Ascending aorta (tissue), 2 donors: ENCODE results near the gene SLC26A4. TPM values are rescaled to one million over a fixed set of nuclear protein-coding genes. Genes with fewer than 3 reads are reported as not detected.

Experiments used
- DNase-seq, 2 donors: peaks; one replicate each; pipeline ENCODE4 v3.0.0-alpha.2; 2019; ENCODE audit warnings: low spot score in 2 of 2
- H3K27ac ChIP-seq, 2 donors: fragments of 200-600 bp; sonication (generic); one replicate each; pipeline ENCODE4 v1.5.1; 2016 to 2017; ENCODE audit warnings: mild to moderate bottlenecking in 1 of 2
- H3K27me3 ChIP-seq: fragments of 200-600 bp; sonication (generic); one replicate; pipeline ENCODE4 v1.5.1; 2017
- H3K36me3 ChIP-seq, 2 donors: fragments of 200-600 bp; sonication (generic); one replicate each; pipeline ENCODE4 v1.5.1; 2016
- H3K4me1 ChIP-seq, 2 donors: fragments of 200-600 bp; sonication (generic); one replicate each; pipeline ENCODE4 v1.5.1; 2016 to 2017; ENCODE audit warnings: mild to moderate bottlenecking in 1 of 2
- H3K4me3 ChIP-seq, 2 donors: fragments of 200-600 bp; sonication (generic); one replicate each; pipeline ENCODE4 v1.5.1; 2016 to 2017; ENCODE audit warnings: mild to moderate bottlenecking in 1 of 2
- H3K9me3 ChIP-seq, 2 donors: fragments of 200-600 bp; sonication (generic); one replicate each; pipeline ENCODE4 v1.5.1; 2016
- CTCF ChIP-seq, 3 experiments: fragments of 200-600 bp in 2 of 3; fragments of 450-650 bp in 1 of 3; sonication (generic) in 2 of 3; IDR thresholded peaks; one replicate each; pipeline ENCODE4 v1.5.1; 2016 to 2019; ENCODE audit warnings: antibody characterized with exemption in 3 of 3, mild to moderate bottlenecking in 1 of 3, moderate library complexity in 1 of 3
- intact Hi-C: fragments of 100-400 bp; cut with DNase I; formaldehyde crosslinking; loops from one replicate; pipeline ENCODE4 v1.15.1; 2023
- total RNA-seq: library from RNA; depleted of rRNA; stranded (reverse); fragments of >200 nt; gene quantifications from one replicate; pipeline ENCODE4 v1.1.0, GENCODE V29; 2016

The SLC26A4 gene
- total RNA-seq, 1 donor from 2014 or later = 4.7 TPM

- H3K9me3 ChIP-seq = no peaks in the 10 kb centered on the region
- intact Hi-C loops = no loop called here
- no peak overlapping the region for H3K4me3 ChIP-seq
- no peak overlapping the region for H3K27ac ChIP-seq
- DNase-seq = no peak
- H3K36me3 ChIP-seq = peaks cover 0 to 21% of the 10 kb centered on the region in 2 donors
- no peaks in the 10 kb centered on the region for H3K4me1 ChIP-seq
- no peak for TF ChIP-seq CTCF (IDR thresholded peaks at IDR 0.05)
- no peaks in the 10 kb centered on the region for H3K27me3 ChIP-seq
Measured at GRCh38 chr7:107622429-107622828, 38.2 kb upstream of the SLC26A4 start.

DNA sequence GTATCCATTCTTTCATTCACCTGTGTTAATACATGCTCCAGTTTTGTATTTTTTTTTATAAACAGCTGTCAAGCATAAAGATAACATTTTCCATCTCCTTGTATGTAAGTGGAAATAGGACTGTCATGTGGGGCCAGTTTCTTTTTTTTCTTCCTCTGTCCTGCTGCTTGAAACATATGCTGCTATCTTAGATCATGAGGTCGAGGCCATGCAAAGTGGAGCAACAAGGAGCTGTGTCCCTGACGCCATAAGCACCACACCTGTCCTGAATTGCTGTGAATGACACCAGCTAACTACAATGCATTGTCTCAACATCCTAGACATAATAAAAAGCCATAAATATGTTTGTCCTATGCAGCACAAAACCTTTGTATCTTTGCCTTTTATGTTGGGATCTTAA is 37.7 kb upstream of the SLC26A4 start:
- no peak overlapping the region for H3K4me3 ChIP-seq

GRCh38 chr7:107627002-107627401 is 33.6 kb upstream of the SLC26A4 start:
- intact Hi-C loops = no loop called here
- TF ChIP-seq CTCF (IDR thresholded peaks at IDR 0.05) = no peak
- Histone ChIP-seq H3K9me3 (no peaks in the 10 kb centered on the region), H3K36me3 (peaks cover 0 to 9% of the 10 kb centered on the region in 2 donors), H3K4me3 (no peak overlapping the region), H3K27me3 (no peaks in the 10 kb centered on the region), H3K27ac (no peak overlapping the region), H3K4me1 (no peaks in the 10 kb centered on the region)
- no peak for DNase-seq

More for the DNA sequence above, 37.7 kb upstream of the SLC26A4 start:
- Histone ChIP-seq H3K27ac (no peak overlapping the region), H3K36me3 (peaks cover 0 to 21% of the 10 kb centered on the region in 2 donors), H3K4me1 (no peaks in the 10 kb centered on the region), H3K27me3 (no peaks in the 10 kb centered on the region), H3K9me3 (no peaks in the 10 kb centered on the region)
- intact Hi-C loops = no loop called here
- no peak for TF ChIP-seq CTCF (IDR thresholded peaks at IDR 0.05)
- DNase-seq = no peak

DNA sequence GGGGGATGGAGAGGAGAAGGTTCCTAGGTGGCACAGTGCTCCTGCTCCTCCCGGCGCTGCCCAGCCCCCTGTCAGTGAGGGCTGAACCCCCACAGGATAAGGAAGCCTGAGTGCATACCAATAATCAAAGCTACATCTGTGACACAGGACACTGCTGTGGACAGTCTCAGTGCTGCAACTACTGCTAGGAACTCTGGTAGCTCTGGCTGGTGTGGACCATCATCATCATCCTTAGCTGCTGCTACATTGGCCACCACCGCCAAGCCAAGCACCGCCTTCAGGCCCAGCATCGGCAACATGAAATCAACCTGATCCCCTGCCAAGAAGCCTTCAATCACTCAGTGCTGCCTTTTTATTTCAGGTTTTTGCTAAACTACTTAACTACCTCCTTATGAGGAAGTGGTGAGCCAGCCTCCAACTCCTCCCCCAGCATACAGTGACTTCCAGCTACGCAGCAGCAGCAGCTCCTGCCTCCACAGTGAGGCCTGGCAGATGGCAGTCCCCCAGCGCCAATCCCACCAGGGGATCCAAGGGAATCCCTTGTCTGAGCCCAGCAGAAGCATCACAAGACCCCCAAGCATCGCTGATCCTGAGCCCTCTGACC is 32.1 kb upstream of the SLC26A4 start:
- DNase-seq = no peak
- Histone ChIP-seq H3K9me3 (no peaks in the 10 kb centered on the region), H3K4me3 (no peak overlapping the region), H3K4me1 (no peaks in the 10 kb centered on the region), H3K27ac (no peak overlapping the region), H3K27me3 (no peaks in the 10 kb centered on the region), H3K36me3 (peaks cover 0 to 9% of the 10 kb centered on the region in 2 donors)
- no peak for TF ChIP-seq CTCF (IDR thresholded peaks at IDR 0.05)
- intact Hi-C loops = no loop called here

DNA sequence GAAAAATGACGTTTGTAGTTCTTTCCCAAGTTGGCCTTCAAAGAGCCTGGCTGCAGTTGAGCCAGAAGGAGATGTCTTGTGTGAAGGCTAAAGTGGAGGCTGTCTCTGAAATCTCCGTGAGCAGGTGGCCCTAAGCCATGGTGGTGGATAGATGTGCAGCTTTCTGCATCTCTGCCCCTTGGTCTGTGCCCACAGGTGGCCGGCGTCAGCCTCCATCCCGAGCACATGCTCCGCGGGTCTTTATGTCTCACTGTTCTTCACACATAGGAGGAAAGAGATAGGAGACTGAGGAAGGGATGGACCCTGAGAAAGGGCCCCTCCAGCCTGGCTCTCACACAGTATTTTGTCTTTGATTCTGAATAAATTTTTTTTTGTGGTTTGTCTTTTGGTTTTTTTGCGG is 30.3 kb upstream of the SLC26A4 start:
- no peak for TF ChIP-seq CTCF (IDR thresholded peaks at IDR 0.05)
- intact Hi-C loops = no loop called here
- Histone ChIP-seq H3K9me3 (no peaks in the 10 kb centered on the region), H3K36me3 (peaks cover 0 to 9% of the 10 kb centered on the region in 2 donors), H3K4me1 (no peaks in the 10 kb centered on the region), H3K27ac (no peak overlapping the region), H3K4me3 (no peak overlapping the region), H3K27me3 (no peaks in the 10 kb centered on the region)
- DNase-seq = no peak
